Brain microvascular endothelial cell (primary cell): Measurements from ENCODE around the gene BDNF.

Experiments used
- DNase-seq: peaks from one replicate; pipeline ENCODE4 v3.0.0-alpha.2; 2020
- H3K27ac ChIP-seq: fragments of 250-450 bp; sonication (Bioruptor Pico); 2 replicates; pipeline ENCODE4 v1.5.1; 2020; ENCODE audit warnings: mild to moderate bottlenecking, moderate library complexity
- H3K27me3 ChIP-seq: fragments of 250-450 bp; sonication (Bioruptor Pico); replicated peaks from 2 replicates; pipeline ENCODE4 v1.5.1; 2020; ENCODE audit warnings: mild to moderate bottlenecking
- H3K36me3 ChIP-seq: fragments of 250-450 bp; sonication (Bioruptor Pico); replicated peaks from 2 replicates; pipeline ENCODE4 v1.5.1; 2020; ENCODE audit warnings: mild to moderate bottlenecking
- H3K4me3 ChIP-seq: 2 replicates; pipeline ENCODE4 v1.5.1; 2011; ENCODE audit warnings: low read depth, mild to moderate bottlenecking, control low read depth, low read length, moderate library complexity
- CTCF ChIP-seq: IDR thresholded peaks from 2 replicates; pipeline ENCODE4 v1.5.1; 2011; ENCODE audit warnings: low read depth, mild to moderate bottlenecking, moderate library complexity, low read length, control low read depth, inconsistent platforms; ENCODE audit errors: missing control alignments
- in situ Hi-C: cut with HindIII; loops from 2 replicates; pipeline ENCODE4 v1.10.0; 2017; ENCODE audit warnings: low sequenced_read_pairs, low pct_ligation_motif_present

Gene BDNF

GRCh38 chr11:27658535-27659236, 41.6 kb downstream of the BDNF start:
- no peak overlapping the region for H3K4me3 ChIP-seq
- no peak for TF ChIP-seq CTCF
- H3K27me3 ChIP-seq, result no peaks in the 10 kb centered on the region
- in situ Hi-C loops, result no loop called here
- H3K27ac ChIP-seq, result no peak overlapping the region
- H3K36me3 ChIP-seq, result peaks cover 25% of the 10 kb centered on the region
- no peak for DNase-seq

GRCh38 chr11:27656806-27657483, 43.3 kb downstream of the BDNF start:
- peaks cover 25% of the 10 kb centered on the region for H3K36me3 ChIP-seq
- in situ Hi-C loops, result no loop called here
- no peak overlapping the region for H3K4me3 ChIP-seq
- peak; percentile 39 for DNase-seq
- no peaks in the 10 kb centered on the region for H3K27me3 ChIP-seq
- no peak overlapping the region for H3K27ac ChIP-seq
- TF ChIP-seq CTCF, result no peak

- Histone ChIP-seq H3K27ac (no peak overlapping the region), H3K4me3 (no peak overlapping the region), H3K36me3 (peaks cover 25% of the 10 kb centered on the region), H3K27me3 (no peaks in the 10 kb centered on the region)
- DNase-seq, result no peak
- in situ Hi-C loops, result no loop called here
- no peak for TF ChIP-seq CTCF
Observed at GRCh38 chr11:27656320-27656719, 43.9 kb downstream of the BDNF start.

GRCh38 chr11:27653990-27654758, 46.1 kb downstream of the BDNF start:
- H3K27me3 ChIP-seq, result no peaks in the 10 kb centered on the region
- peaks cover 25% of the 10 kb centered on the region for H3K36me3 ChIP-seq
- H3K27ac ChIP-seq, result no peak overlapping the region
- no peak for DNase-seq
- no peak overlapping the region for H3K4me3 ChIP-seq
- in situ Hi-C loops, result no loop called here
- TF ChIP-seq CTCF, result no peak

GRCh38 chr11:27651711-27652110, 48.5 kb downstream of the BDNF start:
- in situ Hi-C loops, result no loop called here
- Histone ChIP-seq H3K4me3 (no peak overlapping the region), H3K27ac (no peak overlapping the region), H3K27me3 (no peaks in the 10 kb centered on the region), H3K36me3 (peaks cover 15% of the 10 kb centered on the region)
- no peak for TF ChIP-seq CTCF
- no peak for DNase-seq
